Epithelial cell of proximal tubule (primary cell): ENCODE measurements around the gene RILPL2. TPM values are rescaled to one million over a fixed set of nuclear protein-coding genes. Genes with fewer than 3 reads are reported as not detected.

Source experiments
- DNase-seq: peaks from one replicate; pipeline ENCODE4 v3.0.0-alpha.2; 2011; ENCODE audit warnings: low read depth
- H3K4me3 ChIP-seq: 2 replicates; pipeline ENCODE4 v1.5.1; 2011; ENCODE audit warnings: low read depth, mild to moderate bottlenecking, low read length
- total RNA-seq: library from RNA; depleted of rRNA; stranded (reverse); fragments of >200 nt; gene quantifications from 2 replicates; pipeline ENCODE4 v1.2.3, GENCODE V29; 2015
- TF ChIP-seq, protein P1 (sequence below): conservative IDR thresholded peaks from 2 replicates; pipeline ENCODE4 v1.5.1; 2012; ENCODE audit warnings: low read depth, mild to moderate bottlenecking, low read length

The RILPL2 gene
- total RNA-seq, 1 donor from 2014 or later = 3.5 TPM

DNA sequence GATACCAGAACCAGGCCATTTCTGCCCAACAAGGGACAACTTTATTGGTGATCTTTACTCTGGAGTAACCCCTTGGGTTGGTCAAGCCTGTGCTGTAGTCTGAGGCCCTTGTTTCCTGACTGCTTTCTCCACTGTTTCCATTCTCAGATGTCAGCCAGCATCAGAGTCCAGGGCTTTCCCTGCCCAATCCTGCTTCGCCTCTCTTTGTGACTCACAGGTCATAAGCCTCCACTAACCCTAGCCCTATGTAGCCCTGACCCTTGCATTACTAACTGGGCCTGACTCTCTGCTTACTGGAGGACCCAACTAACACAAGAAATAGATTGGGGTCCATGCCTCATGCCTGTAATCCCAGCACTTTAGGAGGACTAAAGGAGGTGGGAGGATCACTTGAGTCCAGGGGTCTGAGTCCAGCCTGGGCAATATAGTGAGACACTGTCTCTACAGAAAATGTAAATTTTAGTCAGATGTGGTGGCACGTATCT lies 12.8 kb upstream of the RILPL2 start:
- no peak overlapping the region for H3K4me3 ChIP-seq
- TF ChIP-seq, protein P1, sequence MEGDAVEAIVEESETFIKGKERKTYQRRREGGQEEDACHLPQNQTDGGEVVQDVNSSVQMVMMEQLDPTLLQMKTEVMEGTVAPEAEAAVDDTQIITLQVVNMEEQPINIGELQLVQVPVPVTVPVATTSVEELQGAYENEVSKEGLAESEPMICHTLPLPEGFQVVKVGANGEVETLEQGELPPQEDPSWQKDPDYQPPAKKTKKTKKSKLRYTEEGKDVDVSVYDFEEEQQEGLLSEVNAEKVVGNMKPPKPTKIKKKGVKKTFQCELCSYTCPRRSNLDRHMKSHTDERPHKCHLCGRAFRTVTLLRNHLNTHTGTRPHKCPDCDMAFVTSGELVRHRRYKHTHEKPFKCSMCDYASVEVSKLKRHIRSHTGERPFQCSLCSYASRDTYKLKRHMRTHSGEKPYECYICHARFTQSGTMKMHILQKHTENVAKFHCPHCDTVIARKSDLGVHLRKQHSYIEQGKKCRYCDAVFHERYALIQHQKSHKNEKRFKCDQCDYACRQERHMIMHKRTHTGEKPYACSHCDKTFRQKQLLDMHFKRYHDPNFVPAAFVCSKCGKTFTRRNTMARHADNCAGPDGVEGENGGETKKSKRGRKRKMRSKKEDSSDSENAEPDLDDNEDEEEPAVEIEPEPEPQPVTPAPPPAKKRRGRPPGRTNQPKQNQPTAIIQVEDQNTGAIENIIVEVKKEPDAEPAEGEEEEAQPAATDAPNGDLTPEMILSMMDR = no peak
- no peak for DNase-seq

DNA sequence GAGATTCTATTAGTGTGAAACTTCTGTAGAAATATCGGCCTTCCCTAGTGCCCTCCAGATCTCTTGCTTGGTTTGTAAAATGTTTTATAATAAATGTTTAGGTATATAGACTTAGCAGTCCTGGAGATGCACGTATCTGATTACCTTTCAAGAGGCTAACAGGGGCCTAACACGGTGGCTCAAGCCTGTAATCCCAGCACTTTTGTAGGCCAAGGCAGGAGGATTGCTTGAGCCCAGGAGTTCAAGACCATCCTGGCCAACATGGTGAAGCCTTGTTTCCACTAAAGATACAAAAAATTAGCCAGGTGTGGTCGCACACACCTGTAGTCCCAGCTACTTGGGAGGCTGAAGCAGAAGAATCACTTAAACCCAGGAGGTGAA lies 9.8 kb upstream of the RILPL2 start:
- TF ChIP-seq, protein P1 = no peak
- no peak overlapping the region for H3K4me3 ChIP-seq
- no peak for DNase-seq

DNA sequence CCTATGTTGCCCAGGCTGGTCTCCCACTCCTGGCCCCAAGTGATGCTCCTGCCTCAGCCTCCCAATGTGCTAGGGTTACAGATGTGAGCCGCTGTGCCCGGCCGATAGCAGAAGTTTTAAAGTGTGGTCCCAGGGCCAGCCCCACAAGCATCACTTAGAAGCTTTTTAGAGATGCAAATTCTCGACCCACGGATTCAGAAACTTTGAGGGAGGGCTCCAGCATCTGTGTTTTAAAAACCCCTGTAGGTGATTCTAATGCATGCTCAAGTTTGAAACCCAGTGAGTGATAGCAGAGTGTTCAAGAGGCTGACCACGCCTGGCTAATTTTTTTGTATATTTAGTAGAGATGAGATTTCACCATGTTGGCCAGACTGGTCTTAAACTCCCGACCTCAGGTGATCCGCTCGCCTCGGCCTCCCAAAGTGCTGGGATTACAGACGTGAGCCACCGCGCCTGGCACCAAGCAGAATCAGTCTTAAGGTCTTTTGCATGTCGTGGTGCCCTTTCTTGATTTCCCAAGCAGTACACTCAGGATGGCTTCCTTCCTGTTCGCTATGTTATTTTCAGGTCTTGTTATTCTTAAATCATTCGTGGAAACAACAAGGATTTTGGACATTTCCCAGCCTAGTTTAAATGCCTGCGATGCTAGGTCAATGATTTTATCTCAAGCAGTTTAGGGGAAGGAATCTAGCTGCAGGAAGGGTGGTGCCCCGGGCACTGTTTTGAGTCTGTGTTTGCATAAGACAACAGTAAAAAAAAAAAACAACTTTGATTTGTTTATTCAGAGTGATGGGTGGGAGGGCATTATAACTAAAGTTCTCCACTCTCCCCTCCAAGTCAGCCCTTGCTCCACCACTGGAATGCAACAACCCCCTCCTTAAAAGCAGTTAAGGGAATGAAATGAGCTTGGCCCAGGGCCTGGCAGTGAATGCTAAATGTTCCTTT lies 9.2 kb upstream of the RILPL2 start:
- no peak for DNase-seq
- no peak overlapping the region for H3K4me3 ChIP-seq
- TF ChIP-seq, protein P1 = no peak

DNA sequence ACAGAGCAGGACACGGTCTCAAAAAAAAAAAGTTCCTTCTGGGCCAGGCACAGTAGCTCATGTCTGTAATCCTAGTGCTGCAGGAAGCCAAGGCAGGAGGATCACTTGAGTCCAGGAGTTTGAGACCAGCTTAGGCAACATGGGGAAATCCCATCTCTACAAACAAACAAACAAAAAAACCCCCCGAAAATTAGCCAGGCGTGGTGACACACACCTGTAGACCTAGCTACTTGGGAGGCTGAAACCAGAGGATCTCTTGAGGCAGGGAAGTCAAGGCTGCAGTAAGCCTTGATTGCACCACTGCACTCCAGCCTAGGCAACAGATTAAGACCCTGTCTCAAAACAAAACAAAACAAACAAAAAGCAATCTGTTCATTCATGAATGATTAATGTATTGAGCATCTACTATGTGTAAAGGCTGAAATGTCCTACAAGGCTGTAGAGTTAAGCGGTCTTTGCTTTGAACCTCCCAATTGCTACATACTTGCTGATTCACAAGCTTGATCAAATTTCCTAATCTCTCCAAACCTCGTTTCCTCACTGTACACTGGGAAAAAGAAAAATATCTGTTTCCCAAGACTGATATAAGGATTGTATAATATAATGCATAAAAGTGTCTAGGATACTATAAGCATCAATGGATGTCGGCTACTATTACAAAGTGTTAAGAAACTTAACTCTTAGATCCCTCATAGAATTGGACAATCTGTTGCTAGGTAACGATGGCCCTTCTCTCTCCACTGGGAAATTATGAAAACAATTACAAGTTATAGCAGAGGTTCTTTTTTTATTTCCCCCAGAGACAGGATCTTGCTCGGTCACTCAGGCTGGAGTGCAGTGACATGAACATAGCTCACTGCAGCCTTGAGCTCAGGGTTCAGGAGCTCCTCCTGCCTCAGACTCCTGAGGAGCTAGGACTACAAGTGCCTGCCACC lies 7.9 kb upstream of the RILPL2 start:
- DNase-seq = no peak
- TF ChIP-seq, protein P1 = no peak
- H3K4me3 ChIP-seq = no peak overlapping the region

DNA sequence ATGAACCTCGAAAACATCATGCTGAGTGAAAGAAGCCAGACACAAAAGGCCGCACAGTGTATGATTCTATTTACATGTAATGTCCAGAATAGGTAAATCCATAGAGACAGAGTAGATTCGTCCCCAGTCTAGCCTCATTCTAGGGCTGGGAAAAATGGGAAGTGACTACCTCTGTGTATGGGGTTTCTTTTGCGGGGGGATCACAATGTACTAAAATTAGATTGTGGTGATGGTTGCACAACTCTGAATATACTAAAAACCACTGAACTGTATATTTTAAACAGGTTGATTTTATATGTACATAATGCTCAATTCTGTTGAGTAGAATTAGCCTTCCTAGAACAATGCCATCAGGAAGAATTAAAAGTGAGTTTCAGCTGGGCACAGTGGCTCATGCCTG lies 6.3 kb upstream of the RILPL2 start:
- no peak overlapping the region for H3K4me3 ChIP-seq
- DNase-seq = no peak
- TF ChIP-seq, protein P1 = no peak

DNA sequence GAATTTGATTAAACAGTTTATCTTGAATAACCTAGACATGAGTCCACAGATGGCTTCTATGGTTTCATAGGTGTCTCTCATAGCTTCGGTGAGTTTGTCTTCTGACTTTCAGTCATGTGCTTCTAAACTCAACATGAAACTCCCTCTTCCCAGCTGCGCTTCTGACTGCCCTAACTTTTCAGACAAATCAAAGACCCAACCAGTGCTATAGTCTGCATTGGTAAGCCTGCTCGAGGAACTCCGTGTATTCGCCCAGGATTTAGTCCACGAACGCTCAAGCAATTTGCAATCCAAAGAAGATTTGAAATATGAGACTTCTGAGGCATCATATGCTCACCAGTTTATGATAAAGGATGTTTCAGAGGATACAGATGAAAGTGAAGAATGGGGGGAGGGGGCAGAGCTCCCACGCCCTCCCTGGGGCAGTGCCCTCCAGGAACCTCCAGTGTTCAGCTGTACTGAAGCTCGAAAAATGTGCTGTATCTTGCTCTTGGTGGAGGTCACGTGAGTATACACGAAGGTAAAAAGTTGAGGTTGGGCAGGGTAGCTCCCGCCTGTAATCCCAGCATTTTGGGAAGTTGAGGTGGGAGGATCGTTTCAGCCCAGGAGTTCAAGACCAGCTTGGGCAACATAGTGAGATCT lies 5.2 kb upstream of the RILPL2 start:
- TF ChIP-seq, protein P1 = no peak
- no peak overlapping the region for H3K4me3 ChIP-seq
- no peak for DNase-seq
